ENCODE measurements around the gene MTF1.

The MTF1 gene

DNA sequence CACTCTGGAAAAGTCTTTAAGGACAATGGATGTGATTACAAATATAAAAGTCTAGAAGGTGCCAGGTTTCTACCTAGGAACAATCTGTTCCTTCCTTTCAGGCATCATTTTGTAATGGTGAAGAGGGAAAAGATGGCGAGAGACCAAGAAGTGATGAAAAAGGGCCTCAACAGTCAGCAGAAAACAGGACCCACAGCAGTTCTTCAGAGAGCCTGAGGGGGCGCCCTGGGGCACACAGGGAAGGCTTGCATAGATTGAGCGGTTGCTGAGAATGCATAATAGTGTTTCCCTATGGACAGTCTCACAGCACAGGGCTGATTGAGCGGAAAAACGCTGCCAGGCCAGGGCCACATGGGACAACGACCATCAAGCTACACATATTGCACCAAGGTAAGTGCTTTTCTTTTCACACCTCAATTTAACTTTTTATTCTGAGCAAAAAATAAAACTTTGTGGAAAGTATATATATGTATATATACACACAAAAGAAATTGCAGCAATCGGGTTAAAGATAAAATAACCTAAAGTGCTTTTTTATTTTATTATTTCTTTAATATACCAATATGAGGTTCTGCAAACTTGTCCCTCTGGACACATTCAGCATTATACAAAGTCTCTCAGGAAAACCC is 48.3 kb downstream of the MTF1 start:
- Histone ChIP-seq H3K9me3 (ENCODE audit: control insufficient read depth, low read length) (no peaks in the 10 kb centered on the region), H2AFZ (ENCODE audit: low read depth, low read length) (no peak overlapping the region), H3K27ac (ENCODE audit: low read length, poor library complexity, severe bottlenecking) (no peak overlapping the region), H3K79me1 (replicated peaks; ENCODE audit: low read length, poor library complexity, severe bottlenecking) (peaks cover 36% of the 10 kb centered on the region), H2AK5ac (ENCODE audit: low read length, severe bottlenecking) (no peak overlapping the region), H4K91ac (ENCODE audit: low read length) (no peak overlapping the region), H3K27me3 (ENCODE audit: control insufficient read depth in 1 of 2, insufficient read depth in 1 of 2, low read length in 2 of 2) (no peaks in the 10 kb centered on the region), H4K8ac (ENCODE audit: low read length) (no peak overlapping the region), H3K9ac (ENCODE audit: low read length) (peak overlapping the region; percentile 91), H2BK15ac (ENCODE audit: low read depth, poor library complexity, severe bottlenecking) (no peak overlapping the region), H3K36me3 (ENCODE audit: control insufficient read depth in 1 of 2, insufficient read depth in 2 of 2, low read depth in 1 of 2, low read length in 2 of 2) (peaks cover 35 to 41% of the 10 kb centered on the region in 2 experiments), H3K18ac (ENCODE audit: low read depth in 1 of 2, low read length in 2 of 2) (no peak overlapping the region), H3K4ac (ENCODE audit: low read depth in 1 of 2, low read length in 2 of 2) (no peak overlapping the region), H3K14ac (ENCODE audit: low read length in 2 of 2) (no peak overlapping the region), H2BK120ac (ENCODE audit: low read depth, low read length) (no peak overlapping the region), H3K4me3 (ENCODE audit: insufficient read depth in 1 of 2, low read depth in 1 of 2, low read length in 2 of 2) (peak overlapping the region in 1 of 2 experiments; percentile 87), H2BK5ac (ENCODE audit: low read depth, low read length, poor library complexity, severe bottlenecking) (no peak overlapping the region), H2BK12ac (ENCODE audit: low read length in 2 of 2) (no peak overlapping the region), H3K4me2 (ENCODE audit: low read length, poor library complexity, severe bottlenecking) (no peak overlapping the region), H3K23ac (ENCODE audit: low read length in 2 of 2) (no peak overlapping the region), H3K4me1 (ENCODE audit: control insufficient read depth, insufficient read depth, low read depth, low read length) (peaks cover 14% of the 10 kb centered on the region)
- 33% methylated on average over 5 of the region's 7 CpGs for WGBS
- DNase-seq: peak; percentile 87

GRCh38 chr1:37809942-37810341 is 49.5 kb downstream of the MTF1 start:
- Histone ChIP-seq H2BK5ac (ENCODE audit: low read depth, low read length, poor library complexity, severe bottlenecking) (no peak overlapping the region), H3K27ac (ENCODE audit: low read length, poor library complexity, severe bottlenecking) (no peak overlapping the region), H2AFZ (ENCODE audit: low read depth, low read length) (no peak overlapping the region)

DNA sequence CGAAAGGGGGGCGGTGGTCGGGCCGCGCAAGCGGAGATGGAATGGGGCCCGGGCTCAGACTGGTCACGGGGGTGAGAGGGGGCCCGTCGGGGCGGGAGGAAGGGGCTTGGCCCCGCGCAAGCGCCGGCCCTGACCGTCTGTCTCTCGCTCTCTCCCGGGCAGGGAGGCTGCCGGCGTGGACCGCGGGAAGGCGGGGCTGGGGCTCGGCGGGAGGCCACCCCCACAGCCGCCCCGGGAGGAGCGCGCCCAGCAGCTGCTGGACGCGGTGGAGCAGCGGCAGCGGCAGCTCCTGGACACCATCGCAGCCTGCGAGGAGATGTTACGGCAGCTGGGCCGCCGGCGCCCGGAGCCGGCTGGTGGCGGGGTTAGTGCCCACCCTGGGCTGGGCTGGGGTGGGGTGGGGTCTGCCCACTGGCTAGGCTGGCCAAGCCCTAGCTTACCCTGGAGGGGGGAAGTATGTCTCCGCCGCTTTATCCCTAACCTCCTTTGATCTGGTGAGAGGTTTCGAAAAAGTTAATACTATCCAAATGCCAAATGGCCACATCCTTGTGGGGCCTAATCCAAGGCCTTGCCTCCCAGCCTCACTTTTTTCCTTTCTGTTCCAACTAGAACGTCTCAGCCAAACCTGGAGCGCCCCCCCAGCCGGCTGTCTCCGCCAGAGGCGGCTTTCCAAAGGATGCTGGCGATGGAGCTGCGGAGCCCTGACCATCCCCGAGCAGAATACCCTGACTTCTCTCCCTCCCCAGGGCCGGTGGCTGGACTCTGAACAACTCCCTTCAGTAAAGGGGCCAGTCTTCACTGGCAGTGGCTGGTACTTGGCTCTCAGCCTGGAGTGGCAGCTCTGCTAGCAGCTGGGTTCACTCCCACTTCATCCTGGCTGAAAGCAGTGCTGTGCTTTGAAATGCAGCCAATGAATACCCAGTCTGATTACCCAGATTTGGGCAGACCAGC is 50.7 kb downstream of the MTF1 start:
- Histone ChIP-seq H3K27ac (ENCODE audit: low read length, poor library complexity, severe bottlenecking) (peak overlapping the region; percentile 80), H2BK15ac (ENCODE audit: low read depth, poor library complexity, severe bottlenecking) (peak overlapping the region; percentile 40), H3K36me3 (ENCODE audit: control insufficient read depth in 1 of 2, insufficient read depth in 2 of 2, low read depth in 1 of 2, low read length in 2 of 2) (peaks cover 36 to 47% of the 10 kb centered on the region in 2 experiments), H2BK12ac (ENCODE audit: low read length in 2 of 2) (peak overlapping the region in 1 of 2 experiments; percentile 68), H3K23ac (ENCODE audit: low read length in 2 of 2) (no peak overlapping the region), H3K9ac (ENCODE audit: low read length) (peak overlapping the region; percentile 91), H3K18ac (ENCODE audit: low read depth in 1 of 2, low read length in 2 of 2) (peak overlapping the region; percentile 75 to 83), H2BK5ac (ENCODE audit: low read depth, low read length, poor library complexity, severe bottlenecking) (peak overlapping the region; percentile 59), H3K4ac (ENCODE audit: low read depth in 1 of 2, low read length in 2 of 2) (peak overlapping the region in 1 of 2 experiments; percentile 81), H3K14ac (ENCODE audit: low read length in 2 of 2) (peak overlapping the region; percentile 56 to 79), H3K4me3 (ENCODE audit: insufficient read depth in 1 of 2, low read depth in 1 of 2, low read length in 2 of 2) (peak overlapping the region; percentile 87 to 95), H3K9me3 (ENCODE audit: control insufficient read depth, low read length) (no peaks in the 10 kb centered on the region), H3K27me3 (ENCODE audit: control insufficient read depth in 1 of 2, insufficient read depth in 1 of 2, low read length in 2 of 2) (no peaks in the 10 kb centered on the region), H2AFZ (ENCODE audit: low read depth, low read length) (peak overlapping the region; percentile 63), H2BK120ac (ENCODE audit: low read depth, low read length) (peak overlapping the region; percentile 95), H3K79me1 (replicated peaks; ENCODE audit: low read length, poor library complexity, severe bottlenecking) (peaks cover 41% of the 10 kb centered on the region), H3K4me1 (ENCODE audit: control insufficient read depth, insufficient read depth, low read depth, low read length) (peaks cover 14% of the 10 kb centered on the region), H4K8ac (ENCODE audit: low read length) (peak overlapping the region; percentile 72), H4K91ac (ENCODE audit: low read length) (peak overlapping the region; percentile 85), H3K4me2 (ENCODE audit: low read length, poor library complexity, severe bottlenecking) (peak overlapping the region; percentile 78), H2AK5ac (ENCODE audit: low read length, severe bottlenecking) (peak overlapping the region; percentile 52)
- WGBS: under 1% methylated on average over 38 of the region's 54 CpGs
- peak; percentile 89 for DNase-seq

More at GRCh38 chr1:37809942-37810341, 49.5 kb downstream of the MTF1 start:
- 79% methylated on average over 2 of the region's 2 CpGs for WGBS
- Histone ChIP-seq H3K18ac (ENCODE audit: low read depth in 1 of 2, low read length in 2 of 2) (no peak overlapping the region), H2BK15ac (ENCODE audit: low read depth, poor library complexity, severe bottlenecking) (no peak overlapping the region), H2AK5ac (ENCODE audit: low read length, severe bottlenecking) (peak overlapping the region; percentile 63), H3K4me1 (ENCODE audit: control insufficient read depth, insufficient read depth, low read depth, low read length) (peaks cover 14% of the 10 kb centered on the region), H3K23ac (ENCODE audit: low read length in 2 of 2) (no peak overlapping the region), H3K79me1 (replicated peaks; ENCODE audit: low read length, poor library complexity, severe bottlenecking) (peaks cover 39% of the 10 kb centered on the region), H2BK120ac (ENCODE audit: low read depth, low read length) (no peak overlapping the region), H4K8ac (ENCODE audit: low read length) (no peak overlapping the region), H2BK12ac (ENCODE audit: low read length in 2 of 2) (no peak overlapping the region), H3K27me3 (ENCODE audit: control insufficient read depth in 1 of 2, insufficient read depth in 1 of 2, low read length in 2 of 2) (no peaks in the 10 kb centered on the region), H3K4ac (ENCODE audit: low read depth in 1 of 2, low read length in 2 of 2) (no peak overlapping the region), H3K4me3 (ENCODE audit: insufficient read depth in 1 of 2, low read depth in 1 of 2, low read length in 2 of 2) (peak overlapping the region in 1 of 2 experiments; percentile 87), H3K9me3 (ENCODE audit: control insufficient read depth, low read length) (no peaks in the 10 kb centered on the region), H4K91ac (ENCODE audit: low read length) (no peak overlapping the region), H3K9ac (ENCODE audit: low read length) (peak overlapping the region; percentile 91), H3K36me3 (ENCODE audit: control insufficient read depth in 1 of 2, insufficient read depth in 2 of 2, low read depth in 1 of 2, low read length in 2 of 2) (peaks cover 32 to 41% of the 10 kb centered on the region in 2 experiments), H3K14ac (ENCODE audit: low read length in 2 of 2) (no peak overlapping the region), H3K4me2 (ENCODE audit: low read length, poor library complexity, severe bottlenecking) (no peak overlapping the region)
- DNase-seq: no peak
